Measurements from ENCODE around the gene MLF2.

Gene MLF2

DNA sequence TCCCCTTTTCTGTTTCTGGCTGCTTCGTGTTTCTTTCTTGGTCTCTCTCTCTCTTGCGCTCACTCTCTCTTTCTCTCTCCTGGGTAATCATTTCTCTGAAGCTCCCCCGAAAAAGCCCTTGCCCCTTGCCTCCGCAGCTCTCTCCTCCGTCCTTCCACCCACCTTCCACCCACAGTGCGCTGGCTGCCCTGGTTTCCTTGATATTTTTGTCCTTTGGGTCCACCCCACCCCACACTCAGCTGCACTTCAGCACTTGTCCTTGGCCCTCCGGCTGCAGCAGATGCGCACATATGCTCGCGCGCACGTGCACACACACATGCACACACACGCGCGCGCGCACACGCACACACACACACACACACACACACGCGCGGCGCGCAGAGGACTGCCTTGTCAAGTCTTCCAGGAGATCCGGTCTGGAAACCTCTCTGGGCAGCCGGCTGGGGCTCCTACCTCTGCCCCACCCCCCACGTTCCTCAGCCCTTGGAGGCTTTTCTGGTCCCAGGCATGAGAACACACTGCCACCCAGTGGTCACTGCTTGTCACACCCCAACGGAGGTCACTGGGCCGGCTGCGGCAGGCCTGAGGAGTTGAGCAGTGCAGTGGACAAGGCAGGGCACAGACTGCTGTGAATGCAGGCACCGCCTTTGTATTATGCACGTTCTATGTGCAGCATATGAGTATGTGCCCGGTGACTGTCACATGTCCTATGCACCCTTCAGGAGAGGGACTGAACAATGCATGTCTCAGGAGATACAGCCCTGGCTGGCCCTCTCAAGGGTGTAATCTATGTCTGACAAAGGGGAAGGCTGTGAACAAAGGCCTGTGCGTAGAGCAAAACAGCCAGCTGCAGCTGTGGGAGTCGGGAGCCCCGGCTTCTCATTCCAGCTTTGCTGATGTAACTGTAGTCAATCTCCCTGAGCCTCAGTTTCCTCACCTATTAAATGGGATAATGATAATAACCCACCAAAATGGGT is 25.9 kb upstream of the MLF2 start:
- no peaks in the 10 kb centered on the region for H3K36me3 ChIP-seq (ENCODE audit: control insufficient read depth, insufficient read depth, low read length)
- H2AFZ ChIP-seq = peak overlapping the region; percentile 71
- no peaks in the 10 kb centered on the region for H3K9me3 ChIP-seq (ENCODE audit: control insufficient read depth, low read length)
- TF ChIP-seq CTCF (IDR thresholded peaks at IDR 0.05) = peak; percentile 99
- no peak overlapping the region for H3K9ac ChIP-seq
- no peaks in the 10 kb centered on the region for H3K79me2 ChIP-seq
- peak overlapping the region; percentile 82 for H3K4me2 ChIP-seq (ENCODE audit: low read length)
- peak overlapping the region; percentile 77 for H3K27ac ChIP-seq
- H3K27me3 ChIP-seq (ENCODE audit: control insufficient read depth, insufficient read depth, low read length) = no peaks in the 10 kb centered on the region
- H3K4me3 ChIP-seq (ENCODE audit: low read depth, low read length) = peak overlapping the region; percentile 41
- peaks cover 13% of the 10 kb centered on the region for H3K4me1 ChIP-seq

GRCh38 chr12:6778217-6778573 is 25.3 kb upstream of the MLF2 start:
- Histone ChIP-seq H3K27me3 (ENCODE audit: control insufficient read depth, insufficient read depth, low read length) (no peaks in the 10 kb centered on the region), H3K79me2 (no peaks in the 10 kb centered on the region), H3K4me1 (peaks cover 13% of the 10 kb centered on the region), H3K9ac (no peak overlapping the region), H3K9me3 (ENCODE audit: control insufficient read depth, low read length) (no peaks in the 10 kb centered on the region), H3K4me2 (ENCODE audit: low read length) (peak overlapping the region; percentile 82), H2AFZ (peak overlapping the region; percentile 71), H3K4me3 (ENCODE audit: low read depth, low read length) (peak overlapping the region; percentile 41), H3K36me3 (ENCODE audit: control insufficient read depth, insufficient read depth, low read length) (no peaks in the 10 kb centered on the region), H3K27ac (peak overlapping the region; percentile 77)
- no peak for TF ChIP-seq CTCF (IDR thresholded peaks at IDR 0.05)

GRCh38 chr12:6777386-6777785 is 24.4 kb upstream of the MLF2 start:
- peaks cover 13% of the 10 kb centered on the region for H3K4me1 ChIP-seq
- no peak overlapping the region for H2AFZ ChIP-seq
- H3K9me3 ChIP-seq (ENCODE audit: control insufficient read depth, low read length) = no peaks in the 10 kb centered on the region
- no peaks in the 10 kb centered on the region for H3K27me3 ChIP-seq (ENCODE audit: control insufficient read depth, insufficient read depth, low read length)
- H3K36me3 ChIP-seq (ENCODE audit: control insufficient read depth, insufficient read depth, low read length) = no peaks in the 10 kb centered on the region
- H3K79me2 ChIP-seq = no peaks in the 10 kb centered on the region
- H3K9ac ChIP-seq = no peak overlapping the region
- no peak overlapping the region for H3K27ac ChIP-seq
- no peak overlapping the region for H3K4me3 ChIP-seq (ENCODE audit: low read depth, low read length)
- no peak for TF ChIP-seq CTCF (IDR thresholded peaks at IDR 0.05)
- H3K4me2 ChIP-seq (ENCODE audit: low read length) = no peak overlapping the region

- Histone ChIP-seq H3K27ac (no peak overlapping the region), H2AFZ (no peak overlapping the region), H3K4me3 (ENCODE audit: low read depth, low read length) (peak overlapping the region; percentile 35), H3K27me3 (ENCODE audit: control insufficient read depth, insufficient read depth, low read length) (no peaks in the 10 kb centered on the region), H3K4me2 (ENCODE audit: low read length) (peak overlapping the region; percentile 48), H3K4me1 (peaks cover 20% of the 10 kb centered on the region), H3K9ac (no peak overlapping the region), H3K9me3 (ENCODE audit: control insufficient read depth, low read length) (no peaks in the 10 kb centered on the region), H3K79me2 (no peaks in the 10 kb centered on the region), H3K36me3 (ENCODE audit: control insufficient read depth, insufficient read depth, low read length) (no peaks in the 10 kb centered on the region)
- TF ChIP-seq CTCF (IDR thresholded peaks at IDR 0.05) = no peak
Observed at GRCh38 chr12:6775185-6776174, 22.5 kb upstream of the MLF2 start.
